Vagina (tissue), 2 donors: ENCODE data around the gene EPAS1. TPM values are rescaled to one million over a fixed set of nuclear protein-coding genes. Genes with fewer than 3 reads are reported as not detected.

Source experiments
- DNase-seq, 2 donors: peaks; one replicate each; pipeline ENCODE4 v3.0.0-alpha.2; 2017; ENCODE audit errors: extremely low spot score in 2 of 2
- H3K27ac ChIP-seq: fragments of 200-600 bp; sonication (generic); one replicate; pipeline ENCODE4 v1.5.1; 2019
- H3K27me3 ChIP-seq: fragments of 200-600 bp; sonication (generic); one replicate; pipeline ENCODE4 v1.5.1; 2019
- H3K36me3 ChIP-seq, 2 donors: fragments of 200-600 bp; sonication (generic); one replicate each; pipeline ENCODE4 v1.5.1; 2017 to 2019
- H3K4me1 ChIP-seq: fragments of 200-600 bp; sonication (generic); one replicate; pipeline ENCODE4 v1.5.1; 2019
- H3K4me3 ChIP-seq, 2 donors: fragments of 200-600 bp; sonication (generic); 1 replicate in 1 of 2; 2 replicates in 1 of 2; pipeline ENCODE4 v1.5.1; 2016 to 2019
- H3K9me3 ChIP-seq: fragments of 200-600 bp; sonication (generic); one replicate; pipeline ENCODE4 v1.5.1; 2019
- POLR2A ChIP-seq, 2 donors: fragments of 450-650 bp; IDR thresholded peaks; one replicate each; pipeline ENCODE4 v1.6.1; 2017; ENCODE audit warnings: antibody characterized with exemption in 2 of 2, mild to moderate bottlenecking in 2 of 2, moderate library complexity in 2 of 2
- POLR2AphosphoS5 ChIP-seq, 2 donors: sonication (generic); formaldehyde crosslinking; IDR thresholded peaks; one replicate each; pipeline ENCODE4 v1.9.0; 2017; ENCODE audit warnings: antibody characterized with exemption in 2 of 2, mild to moderate bottlenecking in 2 of 2, low read depth in 1 of 2; ENCODE audit not compliant: insufficient read depth in 1 of 2
- intact Hi-C: fragments of 100-400 bp; cut with DNase I; formaldehyde crosslinking; loops from one replicate; pipeline ENCODE4 v1.15.1; 2023
- total RNA-seq: library from RNA; depleted of rRNA; stranded (reverse); fragments of >200 nt; gene quantifications from one replicate; pipeline ENCODE4 v1.2.3, GENCODE V29; 2016
- TF ChIP-seq, protein P1 (sequence below), 3 experiments: fragments of 450-650 bp in 2 of 3; fragments of 200-600 bp in 1 of 3; sonication (generic) in 1 of 3; IDR thresholded peaks; one replicate each; pipeline ENCODE4 v1.5.1; 2017 to 2019; ENCODE audit warnings: antibody characterized with exemption in 3 of 3, mild to moderate bottlenecking in 2 of 3, moderate library complexity in 2 of 3

EPAS1 gene
- total RNA-seq, 1 donor from 2014 or later, result 222 TPM

DNA sequence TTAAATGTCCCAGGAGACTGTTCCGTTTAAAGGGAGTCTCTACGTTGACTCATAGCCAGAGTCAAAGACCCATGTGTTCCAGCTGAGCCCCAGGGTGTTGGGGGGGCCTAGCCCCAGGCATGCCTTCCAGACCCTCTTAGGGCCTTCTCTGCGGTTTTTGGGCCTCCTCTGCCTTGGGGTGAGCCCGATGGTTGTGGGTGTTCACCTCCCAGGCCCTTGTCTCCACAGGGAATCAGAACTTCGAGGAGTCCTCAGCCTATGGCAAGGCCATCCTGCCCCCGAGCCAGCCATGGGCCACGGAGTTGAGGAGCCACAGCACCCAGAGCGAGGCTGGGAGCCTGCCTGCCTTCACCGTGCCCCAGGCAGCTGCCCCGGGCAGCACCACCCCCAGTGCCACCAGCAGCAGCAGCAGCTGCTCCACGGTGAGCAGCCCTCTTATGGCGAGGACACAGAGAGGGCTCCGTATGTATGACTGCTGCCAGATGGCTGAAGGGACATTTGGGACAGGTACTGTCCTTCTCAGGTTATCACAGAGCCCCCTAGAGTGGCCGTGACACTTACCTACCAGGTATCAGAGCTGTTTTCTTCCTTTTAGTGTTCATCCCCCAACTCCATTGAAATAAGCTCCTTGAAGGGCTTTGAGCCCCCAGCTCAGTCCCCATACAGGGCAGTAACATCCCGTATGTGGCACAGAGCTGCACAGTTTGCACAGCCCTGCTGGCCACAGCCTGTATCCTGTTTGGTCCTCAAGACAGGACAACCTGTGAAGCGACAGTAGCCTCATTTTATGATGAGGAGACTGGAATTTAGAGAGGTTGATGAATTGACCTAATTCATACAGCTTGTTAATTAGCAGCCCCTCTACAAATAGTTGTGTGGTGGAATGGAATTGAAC lies 80.7 kb downstream of the EPAS1 start:
- intact Hi-C loops, result loop anchor here (10.0 kb wide), 1 partner anchor 77 kb away; no protein-coding TSS in a partner anchor

DNA sequence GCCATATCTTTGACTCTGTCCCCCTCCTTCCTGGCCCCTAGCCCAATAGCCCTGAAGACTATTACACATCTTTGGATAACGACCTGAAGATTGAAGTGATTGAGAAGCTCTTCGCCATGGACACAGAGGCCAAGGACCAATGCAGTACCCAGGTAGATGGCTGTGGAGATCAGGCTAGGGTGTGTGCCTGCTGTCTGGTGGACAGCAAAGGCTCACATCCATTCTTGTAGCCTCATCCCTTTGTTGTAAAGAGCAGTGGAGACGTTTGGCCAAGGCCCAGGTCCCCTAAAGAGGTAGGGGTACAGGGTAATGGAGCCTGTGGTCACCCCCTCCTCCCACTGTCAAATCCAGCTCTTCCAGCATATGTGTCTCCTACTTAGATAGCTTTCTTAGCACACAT lies 81.4 kb downstream of the EPAS1 start:
- peaks cover 33% of the 10 kb centered on the region for H3K4me1 ChIP-seq
- intact Hi-C loops, result loop anchor here (10.0 kb wide), 1 partner anchor 76 kb away; no protein-coding TSS in a partner anchor
- no peak for TF ChIP-seq POLR2A (IDR thresholded peaks at IDR 0.05)
- TF ChIP-seq POLR2AphosphoS5 (IDR thresholded peaks at IDR 0.05; ENCODE audit: insufficient read depth in 1 of 2, low read depth in 1 of 2), result no peak
- TF ChIP-seq, protein P1, sequence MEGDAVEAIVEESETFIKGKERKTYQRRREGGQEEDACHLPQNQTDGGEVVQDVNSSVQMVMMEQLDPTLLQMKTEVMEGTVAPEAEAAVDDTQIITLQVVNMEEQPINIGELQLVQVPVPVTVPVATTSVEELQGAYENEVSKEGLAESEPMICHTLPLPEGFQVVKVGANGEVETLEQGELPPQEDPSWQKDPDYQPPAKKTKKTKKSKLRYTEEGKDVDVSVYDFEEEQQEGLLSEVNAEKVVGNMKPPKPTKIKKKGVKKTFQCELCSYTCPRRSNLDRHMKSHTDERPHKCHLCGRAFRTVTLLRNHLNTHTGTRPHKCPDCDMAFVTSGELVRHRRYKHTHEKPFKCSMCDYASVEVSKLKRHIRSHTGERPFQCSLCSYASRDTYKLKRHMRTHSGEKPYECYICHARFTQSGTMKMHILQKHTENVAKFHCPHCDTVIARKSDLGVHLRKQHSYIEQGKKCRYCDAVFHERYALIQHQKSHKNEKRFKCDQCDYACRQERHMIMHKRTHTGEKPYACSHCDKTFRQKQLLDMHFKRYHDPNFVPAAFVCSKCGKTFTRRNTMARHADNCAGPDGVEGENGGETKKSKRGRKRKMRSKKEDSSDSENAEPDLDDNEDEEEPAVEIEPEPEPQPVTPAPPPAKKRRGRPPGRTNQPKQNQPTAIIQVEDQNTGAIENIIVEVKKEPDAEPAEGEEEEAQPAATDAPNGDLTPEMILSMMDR (IDR thresholded peaks at IDR 0.05), result no peak

More for the DNA sequence above, 80.7 kb downstream of the EPAS1 start:
- Histone ChIP-seq H3K9me3 (no peaks in the 10 kb centered on the region), H3K27ac (peak overlapping the region; percentile 20), H3K4me3 (no peak overlapping the region), H3K4me1 (peaks cover 33% of the 10 kb centered on the region), H3K36me3 (peaks cover 0 to 43% of the 10 kb centered on the region in 2 donors), H3K27me3 (no peaks in the 10 kb centered on the region)
- peak; percentile 72 for DNase-seq
- TF ChIP-seq POLR2AphosphoS5 (IDR thresholded peaks at IDR 0.05; ENCODE audit: insufficient read depth in 1 of 2, low read depth in 1 of 2) (no peak), POLR2A (IDR thresholded peaks at IDR 0.05) (no peak)
- TF ChIP-seq, protein P1 (IDR thresholded peaks at IDR 0.05), result no peak

DNA sequence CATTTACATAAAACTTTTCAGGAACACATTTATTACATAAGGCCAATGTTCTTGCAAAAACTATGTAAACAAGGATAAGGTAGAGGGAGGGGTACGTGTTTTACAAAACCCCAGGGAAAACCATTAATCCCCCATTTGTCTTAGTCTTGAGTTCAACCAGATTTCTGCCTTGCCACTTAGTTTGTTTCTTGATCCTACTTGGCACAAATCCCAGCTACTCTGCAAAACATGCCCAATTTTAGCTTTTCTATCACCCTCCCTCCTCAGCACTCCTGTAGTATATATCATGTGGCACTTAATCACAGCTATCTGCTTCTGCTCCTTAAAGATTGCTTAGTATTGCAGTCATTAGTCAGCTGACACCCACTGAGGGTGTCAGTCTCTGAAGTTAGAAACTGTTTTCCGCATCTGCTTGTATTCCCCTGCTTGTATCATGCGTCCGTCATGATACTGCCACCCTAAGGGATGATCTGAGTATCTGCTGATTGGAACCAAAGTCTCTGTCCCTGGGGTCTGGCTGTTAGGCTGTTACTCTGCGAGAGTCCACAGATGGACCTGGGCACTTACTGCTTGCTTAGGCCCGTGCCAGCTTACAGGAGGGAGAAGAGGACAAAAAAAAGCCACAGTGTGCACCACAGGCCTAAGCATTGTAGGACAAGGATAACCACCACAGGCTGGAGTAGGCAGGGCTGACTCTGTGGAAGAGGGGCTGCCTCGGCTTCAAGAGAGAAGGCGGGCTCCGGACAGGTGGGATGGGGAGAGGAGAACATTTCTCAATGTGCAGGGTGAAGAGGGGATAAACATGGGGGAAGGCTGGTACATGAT lies 82.2 kb downstream of the EPAS1 start:
- no peaks in the 10 kb centered on the region for H3K9me3 ChIP-seq
- H3K4me3 ChIP-seq, result no peak overlapping the region
- H3K36me3 ChIP-seq, result peaks cover 0 to 48% of the 10 kb centered on the region in 2 donors
- peak; percentile 79 to 93 for DNase-seq
- no peaks in the 10 kb centered on the region for H3K27me3 ChIP-seq
- intact Hi-C loops, result loop anchor here (10.0 kb wide), 1 partner anchor 75 kb away; no protein-coding TSS in a partner anchor
- H3K27ac ChIP-seq, result peak overlapping the region; percentile 35
- TF ChIP-seq, protein P1 (IDR thresholded peaks at IDR 0.05), result no peak
- TF ChIP-seq POLR2AphosphoS5 (IDR thresholded peaks at IDR 0.05; ENCODE audit: insufficient read depth in 1 of 2, low read depth in 1 of 2) (no peak), POLR2A (IDR thresholded peaks at IDR 0.05) (no peak)
- peaks cover 33% of the 10 kb centered on the region for H3K4me1 ChIP-seq

More for the DNA sequence above, 81.4 kb downstream of the EPAS1 start:
- H3K27me3 ChIP-seq, result no peaks in the 10 kb centered on the region
- no peak overlapping the region for H3K4me3 ChIP-seq
- DNase-seq, result peak; percentile 58 to 70
- no peaks in the 10 kb centered on the region for H3K9me3 ChIP-seq
- peak overlapping the region; percentile 35 for H3K27ac ChIP-seq
- peaks cover 0 to 46% of the 10 kb centered on the region in 2 donors for H3K36me3 ChIP-seq

DNA sequence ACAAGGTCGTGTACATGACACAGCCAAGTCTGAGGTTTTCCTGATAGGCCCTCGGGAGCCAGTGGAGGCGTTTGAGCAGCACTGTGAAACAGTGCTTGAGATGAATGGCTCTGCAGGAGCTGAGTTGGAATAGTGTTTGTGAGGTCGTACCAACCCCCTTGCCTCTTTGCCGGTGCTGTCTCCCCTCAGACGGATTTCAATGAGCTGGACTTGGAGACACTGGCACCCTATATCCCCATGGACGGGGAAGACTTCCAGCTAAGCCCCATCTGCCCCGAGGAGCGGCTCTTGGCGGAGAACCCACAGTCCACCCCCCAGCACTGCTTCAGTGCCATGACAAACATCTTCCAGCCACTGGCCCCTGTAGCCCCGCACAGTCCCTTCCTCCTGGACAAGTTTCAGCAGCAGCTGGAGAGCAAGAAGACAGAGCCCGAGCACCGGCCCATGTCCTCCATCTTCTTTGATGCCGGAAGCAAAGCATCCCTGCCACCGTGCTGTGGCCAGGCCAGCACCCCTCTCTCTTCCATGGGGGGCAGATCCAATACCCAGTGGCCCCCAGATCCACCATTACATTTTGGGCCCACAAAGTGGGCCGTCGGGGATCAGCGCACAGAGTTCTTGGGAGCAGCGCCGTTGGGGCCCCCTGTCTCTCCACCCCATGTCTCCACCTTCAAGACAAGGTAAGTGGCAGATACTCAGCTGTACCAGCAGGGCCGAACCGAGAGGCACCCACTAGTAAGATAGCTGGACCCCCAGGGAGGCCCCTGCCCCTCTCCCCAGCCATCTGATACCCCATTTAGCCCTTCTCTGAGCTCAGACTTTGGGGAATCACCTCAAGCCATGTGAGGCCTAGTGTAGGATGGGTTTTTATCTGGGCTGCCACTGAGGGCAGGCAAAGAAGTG lies 83.1 kb downstream of the EPAS1 start:
- H3K4me1 ChIP-seq, result peaks cover 33% of the 10 kb centered on the region
- TF ChIP-seq POLR2AphosphoS5 (IDR thresholded peaks at IDR 0.05; ENCODE audit: insufficient read depth in 1 of 2, low read depth in 1 of 2) (no peak), POLR2A (IDR thresholded peaks at IDR 0.05) (no peak)
- TF ChIP-seq, protein P1 (IDR thresholded peaks at IDR 0.05), result no peak
- peaks cover 0 to 53% of the 10 kb centered on the region in 2 donors for H3K36me3 ChIP-seq
- intact Hi-C loops, result no loop called here
- no peaks in the 10 kb centered on the region for H3K9me3 ChIP-seq
- peak; percentile 69 to 77 for DNase-seq
- no peak overlapping the region for H3K4me3 ChIP-seq
- H3K27me3 ChIP-seq, result no peaks in the 10 kb centered on the region
- H3K27ac ChIP-seq, result peak overlapping the region; percentile 28
